RPMI7951 (cell line): Measurements from ENCODE around the gene PDCD6IP. TPM values are rescaled to one million over a fixed set of nuclear protein-coding genes. Genes with fewer than 3 reads are reported as not detected.

Experiments used
- DNase-seq: peaks from one replicate; pipeline ENCODE4 v3.0.0-alpha.2; 2012; ENCODE audit warnings: low read depth
- total RNA-seq: library from RNA; depleted of rRNA; stranded (reverse); fragments of >200 nt; shearing (Covaris generic); gene quantifications from 2 replicates; pipeline ENCODE4 v1.2.3, GENCODE V29; 2014

The PDCD6IP gene
- total RNA-seq, 1 experiment from 2014 or later = 120 TPM

GRCh38 chr3:33892655-33893054 lies 94.2 kb downstream of the PDCD6IP start:
- no peak for DNase-seq

- no peak for DNase-seq
Measured at GRCh38 chr3:33895658-33896057, 97.2 kb downstream of the PDCD6IP start.

- no peak for DNase-seq
Measured at GRCh38 chr3:33897306-33897705, 98.9 kb downstream of the PDCD6IP start.

- no peak for DNase-seq
Measured at GRCh38 chr3:33898901-33899300, 100.5 kb downstream of the PDCD6IP start.

GRCh38 chr3:33900440-33900808 lies 102.0 kb downstream of the PDCD6IP start:
- DNase-seq = no peak

- no peak for DNase-seq
Measured at GRCh38 chr3:33900809-33901505, 102.5 kb downstream of the PDCD6IP start.

GRCh38 chr3:33901862-33902563 lies 103.6 kb downstream of the PDCD6IP start:
- no peak for DNase-seq

- DNase-seq = no peak
Measured at GRCh38 chr3:33904730-33905129, 106.3 kb downstream of the PDCD6IP start.

GRCh38 chr3:33908250-33908851 lies 109.9 kb downstream of the PDCD6IP start:
- no peak for DNase-seq

GRCh38 chr3:33909547-33909946 lies 111.1 kb downstream of the PDCD6IP start:
- no peak for DNase-seq

- DNase-seq = no peak
Measured at GRCh38 chr3:33910031-33910430, 111.6 kb downstream of the PDCD6IP start.

GRCh38 chr3:33911525-33912322 lies 113.3 kb downstream of the PDCD6IP start:
- DNase-seq = peak; percentile 50

- DNase-seq = no peak
Measured at GRCh38 chr3:33914212-33914611, 115.8 kb downstream of the PDCD6IP start.

- no peak for DNase-seq
Measured at GRCh38 chr3:33914731-33915379, 116.4 kb downstream of the PDCD6IP start.

GRCh38 chr3:33915796-33916546 lies 117.5 kb downstream of the PDCD6IP start:
- peak; percentile 57 for DNase-seq

GRCh38 chr3:33918126-33918756 lies 119.8 kb downstream of the PDCD6IP start:
- DNase-seq = no peak
